Measurements from ENCODE around the gene SCRT2. TPM values are rescaled to one million over a fixed set of nuclear protein-coding genes. Genes with fewer than 3 reads are reported as not detected.

SCRT2 gene
- total RNA-seq, 1 experiment from 2014 or later: not detected

DNA sequence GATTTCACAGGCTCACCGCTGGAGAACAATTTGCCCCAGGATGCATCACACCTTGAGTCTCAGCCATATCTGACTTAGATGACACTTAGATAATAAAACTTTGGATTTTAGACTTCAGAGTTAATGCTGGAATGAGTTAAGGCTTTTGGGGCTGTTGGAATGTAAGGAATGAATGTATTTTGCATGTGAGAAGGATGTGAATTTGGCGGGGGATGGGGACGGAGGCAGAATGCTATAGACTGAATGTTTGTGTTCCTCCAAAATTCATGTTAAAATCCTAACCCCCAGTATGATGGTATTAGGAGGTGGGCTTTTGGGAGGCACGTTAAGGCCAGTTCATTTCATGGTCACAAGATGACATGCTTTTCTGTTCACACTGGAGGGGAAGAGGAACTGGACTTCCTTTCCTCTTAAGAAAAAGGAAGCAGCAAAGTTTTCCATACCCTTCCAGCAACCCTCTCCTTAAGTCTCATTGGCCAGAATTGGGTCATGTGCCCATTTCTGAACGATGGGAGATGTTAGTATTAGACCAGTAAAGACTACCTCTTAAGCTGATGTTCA, 16.8 kb downstream of the SCRT2 start:
- peaks cover 21% of the 10 kb centered on the region; the same call in 1 of the 2 replicates for H3K27me3 ChIP-seq
- H3K9me3 ChIP-seq (replicated peaks): no peaks in the 10 kb centered on the region
- DNase-seq: no peak
- no peak overlapping the region for H3K27ac ChIP-seq
- H3K36me3 ChIP-seq: no peaks in the 10 kb centered on the region
- peaks cover 6% of the 10 kb centered on the region for H3K4me1 ChIP-seq
- no peak overlapping the region for H3K4me3 ChIP-seq

DNA sequence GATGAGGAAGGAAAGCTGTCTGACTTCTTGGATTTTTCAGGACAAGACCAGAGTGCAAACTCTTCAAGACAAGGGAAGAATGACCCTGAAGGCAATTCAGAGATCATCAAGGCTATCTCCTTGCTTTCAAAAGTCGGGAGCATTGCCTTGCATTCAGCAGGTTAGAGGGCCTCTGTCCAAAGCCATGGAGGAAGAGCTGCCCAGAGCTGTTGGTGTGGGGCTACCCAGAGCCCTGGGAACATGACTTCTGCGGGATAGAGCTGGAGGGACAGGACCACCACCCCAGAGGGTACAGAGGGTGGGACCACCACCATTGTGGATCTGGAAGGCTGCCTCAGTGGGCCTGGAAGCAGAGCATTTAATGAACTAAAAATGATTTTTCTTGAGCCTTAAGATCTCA, 17.4 kb downstream of the SCRT2 start:
- Histone ChIP-seq H3K4me1 (peaks cover 6% of the 10 kb centered on the region), H3K9me3 (replicated peaks) (no peaks in the 10 kb centered on the region), H3K36me3 (no peaks in the 10 kb centered on the region), H3K27ac (no peak overlapping the region), H3K4me3 (no peak overlapping the region), H3K27me3 (peaks cover 21% of the 10 kb centered on the region; the same call in 1 of the 2 replicates)
- no peak for DNase-seq

DNA sequence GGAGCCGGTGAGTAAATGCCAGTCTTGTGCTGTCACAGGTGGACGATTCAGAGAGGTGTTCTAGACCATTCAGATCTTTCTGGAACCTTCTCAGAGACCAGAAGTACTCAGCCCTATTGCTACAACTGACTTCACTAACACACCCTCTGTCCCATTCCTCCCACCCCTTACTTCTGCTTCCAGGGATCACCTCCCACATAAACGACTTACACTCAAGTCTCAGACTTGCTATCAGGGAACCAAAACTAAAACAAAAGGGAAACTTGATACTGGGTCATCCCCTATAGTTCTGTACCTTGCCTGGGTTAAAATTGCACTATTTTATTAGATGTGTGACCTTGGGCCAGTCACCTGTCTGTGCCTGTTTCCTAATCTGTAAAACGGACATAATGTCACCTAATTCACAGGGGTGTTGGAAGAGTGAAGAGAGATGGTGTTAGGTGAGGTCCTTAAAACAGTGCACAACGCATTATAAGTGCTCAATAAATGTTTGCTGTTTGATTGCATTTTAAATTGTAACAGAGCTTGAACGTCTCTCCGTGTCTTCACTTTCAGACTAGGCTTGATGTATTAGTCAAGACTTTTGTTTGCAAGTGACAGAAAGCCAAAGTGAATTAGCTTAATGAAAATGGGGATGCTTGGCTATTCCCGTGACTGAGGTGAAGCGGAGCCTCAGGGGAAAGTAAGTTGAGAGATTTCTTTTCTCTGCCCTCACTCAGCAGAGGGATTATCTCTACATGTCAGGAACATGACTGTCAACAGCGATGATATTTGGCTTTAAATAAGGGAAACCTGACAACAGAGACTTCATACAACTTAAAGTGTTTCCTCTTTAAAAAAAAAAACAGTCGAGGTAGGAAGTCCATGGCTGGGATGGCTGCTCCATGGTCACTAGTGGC, 19.6 kb downstream of the SCRT2 start:
- no peak for DNase-seq
- Histone ChIP-seq H3K27ac (no peak overlapping the region), H3K27me3 (peaks cover 15% of the 10 kb centered on the region; the same call in 1 of the 2 replicates), H3K36me3 (no peaks in the 10 kb centered on the region), H3K9me3 (replicated peaks) (no peaks in the 10 kb centered on the region), H3K4me1 (peaks cover 4% of the 10 kb centered on the region), H3K4me3 (no peak overlapping the region)

- no peaks in the 10 kb centered on the region; the same call in 1 of the 2 replicates for H3K4me1 ChIP-seq
- DNase-seq: no peak
- H3K4me3 ChIP-seq: no peak overlapping the region
- peaks cover 15% of the 10 kb centered on the region; the same call in 1 of the 2 replicates for H3K27me3 ChIP-seq
- no peaks in the 10 kb centered on the region for H3K36me3 ChIP-seq
- no peaks in the 10 kb centered on the region for H3K9me3 ChIP-seq (replicated peaks)
- H3K27ac ChIP-seq: no peak overlapping the region
These were observed 21.2 kb downstream of the SCRT2 start for GRCh38 chr20:654417-654750.

- Histone ChIP-seq H3K4me3 (peak overlapping the region; percentile 58), H3K4me1 (no peaks in the 10 kb centered on the region; the same call in 1 of the 2 replicates), H3K9me3 (replicated peaks) (no peaks in the 10 kb centered on the region), H3K27ac (no peak overlapping the region), H3K27me3 (peaks cover 15% of the 10 kb centered on the region; the same call in 1 of the 2 replicates), H3K36me3 (no peaks in the 10 kb centered on the region)
- DNase-seq: no peak
These were observed 21.8 kb downstream of the SCRT2 start for GRCh38 chr20:653590-654416.

GRCh38 chr20:653110-653589, 22.5 kb downstream of the SCRT2 start, which contains the start of gene SRXN1:
Gene SRXN1 (minus strand): TSS chr20:653200. CDS start chr20:653185, 15 bp downstream.
- DNase-seq: peak; percentile 83
- H3K27ac ChIP-seq: no peak within 1 kb of the TSS
- H3K4me1 ChIP-seq: no peaks in the 10 kb centered on the region
- H3K9me3 ChIP-seq (replicated peaks): no peaks in the 10 kb centered on the region
- peak within 1 kb of the TSS; percentile 58 for H3K4me3 ChIP-seq
- peaks cover 9% of the 10 kb centered on the region; the same call in 1 of the 2 replicates for H3K27me3 ChIP-seq
- peaks cover 4% of the 10 kb centered on the region; the same call in 1 of the 2 replicates for H3K36me3 ChIP-seq

- H3K4me1 ChIP-seq: no peaks in the 10 kb centered on the region
- H3K4me3 ChIP-seq: peak overlapping the region; percentile 58
- H3K36me3 ChIP-seq: peaks cover 9% of the 10 kb centered on the region; the same call in 1 of the 2 replicates
- peaks cover 4% of the 10 kb centered on the region; the same call in 1 of the 2 replicates for H3K27me3 ChIP-seq
- no peaks in the 10 kb centered on the region for H3K9me3 ChIP-seq (replicated peaks)
- DNase-seq: no peak
- no peak overlapping the region for H3K27ac ChIP-seq
These were observed 22.9 kb downstream of the SCRT2 start for GRCh38 chr20:652615-653109.

DNA sequence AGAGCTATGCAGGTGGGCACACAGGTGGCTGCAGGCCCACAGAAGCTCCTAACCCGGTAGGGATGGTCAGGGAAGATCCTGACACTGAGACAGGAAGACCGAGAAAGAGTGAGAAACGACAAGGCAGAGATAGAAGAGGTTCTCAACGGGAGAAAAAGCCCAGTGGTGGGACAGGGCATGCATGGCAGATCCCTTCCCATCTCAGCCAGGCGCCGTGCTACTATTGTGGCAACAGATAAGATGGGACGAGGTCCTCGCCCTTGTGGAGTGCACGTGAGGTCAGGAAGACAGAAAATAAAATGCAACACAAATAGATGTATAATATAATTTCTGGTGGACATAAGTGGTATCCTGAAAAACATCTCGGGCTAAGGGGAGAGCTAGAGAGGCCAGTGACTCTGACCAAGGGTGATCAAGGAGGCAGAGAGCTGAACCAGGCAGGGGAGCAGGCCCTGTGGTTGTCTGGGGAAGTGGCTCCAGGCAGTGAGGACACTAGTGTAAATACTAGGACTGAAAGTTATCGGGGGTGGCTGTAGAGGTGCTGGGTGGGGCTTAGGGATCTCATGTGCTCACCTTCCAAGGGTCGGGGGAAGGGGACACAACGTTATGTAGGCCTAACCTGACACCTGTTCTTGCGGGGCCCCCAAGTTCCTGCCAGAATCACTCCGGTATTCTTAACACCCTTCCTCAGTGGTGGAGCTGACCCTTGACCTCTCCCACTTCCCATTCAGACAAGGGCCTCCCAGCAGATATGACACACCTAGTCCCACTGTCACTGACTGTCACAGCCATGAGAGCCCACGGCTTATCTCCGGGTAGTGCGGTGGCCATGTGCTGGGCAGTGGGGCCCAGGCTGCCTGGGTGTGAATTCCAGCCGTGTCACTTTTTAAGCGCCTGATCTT, 23.6 kb downstream of the SCRT2 start:
- H3K9me3 ChIP-seq (replicated peaks): no peaks in the 10 kb centered on the region
- DNase-seq: no peak
- H3K4me1 ChIP-seq: no peaks in the 10 kb centered on the region
- H3K4me3 ChIP-seq: peak overlapping the region; percentile 58
- H3K36me3 ChIP-seq: peaks cover 12% of the 10 kb centered on the region; the same call in 1 of the 2 replicates
- no peak overlapping the region for H3K27ac ChIP-seq
- H3K27me3 ChIP-seq: peaks cover 4% of the 10 kb centered on the region; the same call in 1 of the 2 replicates

GRCh38 chr20:650954-651353, 24.6 kb downstream of the SCRT2 start:
- Histone ChIP-seq H3K9me3 (replicated peaks) (no peaks in the 10 kb centered on the region), H3K27ac (no peak overlapping the region), H3K4me3 (no peak overlapping the region), H3K4me1 (no peaks in the 10 kb centered on the region), H3K36me3 (peaks cover 12% of the 10 kb centered on the region; the same call in 1 of the 2 replicates), H3K27me3 (peaks cover 4% of the 10 kb centered on the region; the same call in 1 of the 2 replicates)
- no peak for DNase-seq

- Histone ChIP-seq H3K4me1 (no peaks in the 10 kb centered on the region), H3K9me3 (replicated peaks) (no peaks in the 10 kb centered on the region), H3K27me3 (no peaks in the 10 kb centered on the region; the same call in 1 of the 2 replicates), H3K36me3 (peaks cover 12% of the 10 kb centered on the region; the same call in 1 of the 2 replicates), H3K27ac (no peak overlapping the region), H3K4me3 (no peak overlapping the region)
- no peak for DNase-seq
These were observed 25.3 kb downstream of the SCRT2 start for GRCh38 chr20:650281-650680.

GRCh38 chr20:647479-648019, 28.1 kb downstream of the SCRT2 start:
- Histone ChIP-seq H3K4me1 (no peaks in the 10 kb centered on the region), H3K27ac (no peak overlapping the region), H3K36me3 (peaks cover 12% of the 10 kb centered on the region; the same call in 1 of the 2 replicates), H3K9me3 (replicated peaks) (no peaks in the 10 kb centered on the region), H3K4me3 (no peak overlapping the region), H3K27me3 (no peaks in the 10 kb centered on the region)
- DNase-seq: no peak

DNA sequence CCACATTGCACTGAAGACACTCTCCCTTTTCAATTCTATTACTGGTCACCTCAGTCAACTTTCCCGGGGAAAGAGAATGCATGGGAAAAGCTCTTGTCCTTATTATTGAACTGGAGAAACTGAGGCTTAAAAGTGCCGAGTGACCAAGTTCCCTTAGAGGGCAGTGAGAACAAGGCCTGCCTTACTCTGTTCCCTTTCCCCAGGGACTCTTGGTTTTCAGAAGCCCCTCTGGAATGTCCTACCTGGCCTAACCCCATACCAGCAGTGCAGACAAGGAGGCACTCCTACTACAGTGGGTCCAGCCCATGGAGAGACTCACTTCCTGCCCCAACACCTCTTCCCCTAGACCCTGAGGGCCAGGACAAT, 28.8 kb downstream of the SCRT2 start:
- no peak for DNase-seq
- H3K4me1 ChIP-seq: no peaks in the 10 kb centered on the region
- no peaks in the 10 kb centered on the region for H3K27me3 ChIP-seq
- H3K9me3 ChIP-seq (replicated peaks): no peaks in the 10 kb centered on the region
- H3K36me3 ChIP-seq: peaks cover 12% of the 10 kb centered on the region; the same call in 1 of the 2 replicates
- no peak overlapping the region for H3K27ac ChIP-seq
- no peak overlapping the region for H3K4me3 ChIP-seq
